GM12872 (cell line): ENCODE measurements around the gene SGK2.
A peak's percentile ranks its signal among the peaks of the same experiment; 100 is the strongest.

Experiments used
- TF ChIP-seq, protein P1 (sequence below): IDR thresholded peaks from 3 replicates; pipeline ENCODE4 v1.5.1; 2011; ENCODE audit warnings: low read depth, mild to moderate bottlenecking, low read length, moderate library complexity; ENCODE audit not compliant: insufficient read depth

The SGK2 gene

DNA sequence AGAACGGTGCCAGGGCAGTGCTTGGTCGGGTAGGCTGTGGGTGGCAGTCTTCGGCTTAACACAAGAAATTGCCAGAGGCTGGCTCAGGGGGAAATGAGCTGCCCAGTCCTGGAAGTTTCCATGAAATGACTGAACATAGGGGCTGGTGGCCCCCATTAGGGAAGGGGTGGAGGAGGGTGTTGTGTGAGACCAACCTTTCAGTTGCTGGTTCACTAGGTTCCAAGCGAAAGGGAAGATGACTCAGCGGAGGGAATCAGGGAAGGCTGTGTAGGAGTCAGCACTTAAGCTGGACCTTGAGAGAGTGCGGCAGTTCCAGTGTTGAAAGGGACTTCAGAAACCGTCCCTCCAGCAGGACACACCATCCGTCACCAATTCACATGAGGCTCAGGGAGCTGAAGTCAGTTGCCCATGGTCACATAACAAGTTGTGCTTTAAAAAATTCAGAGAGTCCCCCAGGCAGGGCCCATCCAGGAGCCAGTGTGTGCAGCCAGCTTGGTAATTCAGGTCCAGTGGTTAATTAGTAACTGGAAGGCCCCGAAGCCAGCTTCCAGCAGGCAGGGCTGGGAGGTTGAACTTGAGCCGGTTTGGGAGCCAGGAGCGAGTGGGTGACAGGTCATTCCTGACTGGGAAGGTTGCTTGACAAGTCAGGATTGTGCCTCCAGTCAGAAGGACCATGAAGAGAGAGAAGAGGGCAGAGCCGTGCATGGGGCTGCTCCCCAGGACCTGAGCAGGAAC, at the start of gene SGK2:
Gene SGK2, plus strand, starts transcription at position 616 of the 735 bp plus-strand sequence. CDS start 7,469 bp downstream, outside the sequence.
- TF ChIP-seq, protein P1, sequence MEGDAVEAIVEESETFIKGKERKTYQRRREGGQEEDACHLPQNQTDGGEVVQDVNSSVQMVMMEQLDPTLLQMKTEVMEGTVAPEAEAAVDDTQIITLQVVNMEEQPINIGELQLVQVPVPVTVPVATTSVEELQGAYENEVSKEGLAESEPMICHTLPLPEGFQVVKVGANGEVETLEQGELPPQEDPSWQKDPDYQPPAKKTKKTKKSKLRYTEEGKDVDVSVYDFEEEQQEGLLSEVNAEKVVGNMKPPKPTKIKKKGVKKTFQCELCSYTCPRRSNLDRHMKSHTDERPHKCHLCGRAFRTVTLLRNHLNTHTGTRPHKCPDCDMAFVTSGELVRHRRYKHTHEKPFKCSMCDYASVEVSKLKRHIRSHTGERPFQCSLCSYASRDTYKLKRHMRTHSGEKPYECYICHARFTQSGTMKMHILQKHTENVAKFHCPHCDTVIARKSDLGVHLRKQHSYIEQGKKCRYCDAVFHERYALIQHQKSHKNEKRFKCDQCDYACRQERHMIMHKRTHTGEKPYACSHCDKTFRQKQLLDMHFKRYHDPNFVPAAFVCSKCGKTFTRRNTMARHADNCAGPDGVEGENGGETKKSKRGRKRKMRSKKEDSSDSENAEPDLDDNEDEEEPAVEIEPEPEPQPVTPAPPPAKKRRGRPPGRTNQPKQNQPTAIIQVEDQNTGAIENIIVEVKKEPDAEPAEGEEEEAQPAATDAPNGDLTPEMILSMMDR, result no peak

DNA sequence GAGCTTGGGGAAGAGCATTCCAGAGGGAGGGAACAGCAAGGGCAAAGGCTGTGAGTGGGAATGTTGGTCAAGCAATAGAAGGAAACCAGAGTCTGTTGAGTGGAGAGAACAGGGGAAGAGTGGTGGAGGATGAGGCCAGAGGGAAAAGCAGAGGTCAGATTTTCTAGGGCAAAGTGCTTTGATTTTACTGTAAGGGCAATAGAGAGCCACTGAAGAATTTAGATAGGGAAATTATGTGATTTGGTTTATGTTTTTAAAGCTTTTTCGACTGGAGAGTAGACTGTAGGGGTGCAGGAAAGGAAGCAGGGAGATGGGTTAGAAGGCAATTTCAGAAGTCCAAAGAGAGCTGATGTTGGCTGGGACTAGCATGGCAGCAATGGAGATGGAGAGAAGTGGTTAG, 46.9 kb upstream of the SGK2 start:
- TF ChIP-seq, protein P1, result no peak

DNA sequence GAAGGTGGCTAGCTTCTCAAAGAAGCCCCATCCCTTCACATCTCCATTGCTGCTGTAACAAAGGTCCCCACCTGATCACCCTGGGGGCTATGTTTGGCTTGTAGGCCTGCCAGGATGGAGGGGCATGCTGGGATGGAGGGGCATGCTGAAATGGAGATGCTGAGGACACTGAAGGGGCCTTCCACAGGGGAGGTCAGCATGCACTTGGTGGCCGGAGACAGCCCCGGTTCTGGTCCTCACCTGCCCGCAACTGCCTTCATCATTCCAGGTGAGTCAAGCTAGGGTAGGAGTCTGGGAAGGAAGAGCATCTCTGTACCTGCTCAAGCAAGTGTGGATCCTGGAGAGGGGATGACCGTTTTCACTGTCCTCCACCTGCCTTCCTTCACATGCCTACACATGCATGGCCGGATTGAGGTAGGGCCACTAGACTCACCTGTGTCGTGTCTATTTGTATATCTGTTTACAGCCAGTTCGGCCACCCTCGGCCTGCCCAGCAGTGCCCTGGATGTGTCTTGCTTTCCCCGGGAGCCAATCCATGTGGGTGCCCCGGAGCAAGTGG, 45.4 kb upstream of the SGK2 start:
- TF ChIP-seq, protein P1, result no peak

DNA sequence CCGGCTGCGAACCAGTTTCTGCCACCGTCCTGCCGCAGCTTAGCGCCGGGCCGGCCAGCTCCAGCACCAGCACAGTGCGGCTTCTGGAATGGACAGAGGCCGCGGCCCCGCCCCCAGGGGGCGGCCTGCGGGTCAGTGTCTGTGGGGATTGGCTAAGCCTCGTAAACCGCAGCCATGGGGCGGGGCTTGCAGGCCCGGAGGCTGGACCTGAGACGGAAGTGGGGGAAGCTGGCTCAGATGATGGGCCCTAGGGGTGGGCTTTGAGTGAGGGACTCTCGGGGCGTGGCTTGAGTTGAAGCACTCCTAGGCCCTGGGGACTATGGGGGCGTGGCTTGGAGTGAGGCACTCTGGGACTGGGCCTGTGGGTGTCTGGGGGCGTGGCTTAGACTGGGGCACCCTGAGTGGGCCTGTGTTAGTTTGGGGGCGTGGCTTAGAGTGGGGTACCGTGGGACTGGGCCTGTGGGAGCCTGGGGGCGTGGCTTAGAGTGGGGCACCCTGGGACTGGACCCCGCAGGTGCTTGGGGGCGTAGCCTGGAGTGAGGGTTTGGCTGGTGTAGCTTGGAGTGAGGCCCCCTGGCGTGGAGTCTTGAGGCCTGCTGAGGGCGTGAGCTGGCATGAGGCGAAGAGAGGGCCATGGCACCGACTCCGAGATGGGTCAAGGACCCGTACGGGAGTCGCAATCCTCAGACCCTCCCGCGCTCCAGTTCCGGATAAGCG, 44.7 kb upstream of the SGK2 start:
- TF ChIP-seq, protein P1, result peak; percentile 53; the same call in 2 of the 3 replicates

DNA sequence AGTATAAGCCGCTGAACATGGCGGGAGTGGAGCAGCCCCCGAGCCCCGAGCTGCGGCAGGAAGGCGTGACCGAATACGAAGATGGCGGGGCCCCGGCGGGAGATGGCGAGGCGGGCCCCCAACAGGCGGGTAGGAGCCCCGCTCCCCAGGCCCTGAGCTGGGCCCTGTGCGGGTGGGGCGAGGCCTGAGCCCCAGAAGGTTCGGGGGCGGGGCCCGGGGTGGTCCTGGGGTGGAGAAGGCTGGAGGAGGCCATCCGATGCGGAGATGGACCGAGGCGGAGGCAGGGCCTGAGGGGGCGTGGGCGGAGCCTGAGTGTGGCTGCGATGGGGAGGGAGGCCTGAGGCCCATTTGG, 44.2 kb upstream of the SGK2 start:
- TF ChIP-seq, protein P1, result no peak

DNA sequence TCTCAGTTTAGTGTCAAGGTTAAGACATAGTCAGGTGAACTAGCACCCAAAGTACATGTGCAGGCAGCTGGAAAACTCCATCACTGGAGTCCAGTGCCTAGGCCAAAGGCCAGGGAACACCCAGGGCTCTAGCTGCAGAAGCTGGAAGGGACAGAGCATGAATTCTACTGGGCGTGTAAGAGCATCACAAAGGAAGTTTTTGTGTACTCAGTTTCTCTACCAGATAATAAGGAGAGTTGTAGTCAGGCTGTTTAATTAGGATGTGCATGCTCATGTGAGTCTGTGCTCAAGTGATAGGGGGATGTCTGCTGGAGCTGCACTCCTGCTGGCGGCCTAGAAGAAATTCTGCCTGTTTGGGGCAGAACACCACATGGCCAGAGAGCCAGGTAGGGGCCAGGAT, 43.2 kb upstream of the SGK2 start:
- TF ChIP-seq, protein P1, result no peak

DNA sequence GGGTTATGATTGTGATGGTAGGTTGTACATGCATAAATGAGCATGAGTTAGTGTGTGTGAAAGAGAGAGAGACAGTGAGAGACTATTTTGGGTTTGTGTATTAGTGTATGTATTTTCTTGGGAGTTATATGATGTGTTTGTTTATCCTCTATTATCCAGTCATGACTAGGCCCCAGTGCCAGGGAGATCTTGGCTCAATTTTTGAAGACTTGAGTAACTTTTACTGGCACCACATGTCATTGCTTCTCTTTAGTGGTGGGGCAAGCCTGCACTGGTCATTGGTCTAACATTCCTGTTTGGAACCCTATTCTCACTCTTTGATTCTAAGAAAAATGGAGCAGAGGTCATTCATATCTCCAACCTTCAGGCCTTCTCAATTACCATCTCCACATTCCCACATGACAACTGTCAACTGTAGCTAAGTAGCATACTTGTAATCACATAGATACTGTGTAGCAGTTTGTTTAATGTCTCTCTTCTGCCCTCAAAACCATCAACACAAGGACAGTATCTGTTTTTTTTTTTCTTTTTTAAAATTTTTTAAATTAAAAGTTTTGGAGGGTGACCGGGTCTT, 42.5 kb upstream of the SGK2 start:
- TF ChIP-seq, protein P1, result no peak
